ENCODE results near the gene SDCCAG8. TPM values are rescaled to one million over a fixed set of nuclear protein-coding genes. Genes with fewer than 3 reads are reported as not detected.
A peak's percentile ranks its signal among the peaks of the same experiment; 100 is the strongest.

SDCCAG8 gene
- polyA plus RNA-seq, 3 donors = 33.2 to 34.4 (median 33.4) TPM

DNA sequence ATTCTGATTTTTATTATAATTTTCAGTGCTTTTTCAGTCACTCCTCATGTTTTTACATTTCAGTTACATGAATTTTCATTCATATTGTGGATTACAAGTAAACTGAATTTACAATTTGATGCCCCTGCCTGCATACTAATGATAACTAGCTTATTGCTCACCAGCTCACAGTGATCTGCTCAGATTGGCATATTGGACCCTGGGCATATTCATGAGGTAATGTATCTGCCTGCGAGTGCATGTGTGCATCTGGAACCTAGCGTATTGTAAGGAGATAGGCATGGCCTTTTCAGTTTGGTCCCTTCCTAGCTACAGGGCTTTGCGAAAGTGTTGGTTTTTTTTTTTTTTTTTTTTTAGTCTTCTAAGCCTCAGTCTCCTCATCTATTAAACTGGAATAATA lies 213.7 kb downstream of the SDCCAG8 start:
- H2AFZ ChIP-seq (ENCODE audit: insufficient read depth, low read depth, low read length, poor library complexity, severe bottlenecking) = no peak overlapping the region
- Mint-ChIP-seq H3K27me3 (ENCODE audit: low read depth in 3 of 3) (peaks cover 0 to 7% (median 0%) of the 10 kb centered on the region in 3 donors), H3K9me3 (peaks cover 0 to 2% (median 0%) of the 10 kb centered on the region in 7 donors), H3K4me1 (peaks cover 40% of the 10 kb centered on the region), H3K4me3 (no peak overlapping the region), H3K27ac (no peak overlapping the region), H3K36me3 (peaks cover 9 to 16% of the 10 kb centered on the region in 2 donors)
- no peak overlapping the region for H3K4me3 ChIP-seq (replicated peaks in 1 of 3; ENCODE audit: low read depth in 2 of 3, low read length in 3 of 3)
- H3K4me1 ChIP-seq (ENCODE audit: control insufficient read depth in 1 of 2, insufficient read depth in 2 of 2, low read length in 2 of 2) = peaks cover 36 to 40% of the 10 kb centered on the region in 2 donors
- no peak overlapping the region for H3K9ac ChIP-seq (ENCODE audit: insufficient read depth, low read length, poor library complexity, severe bottlenecking)
- H3K9me3 ChIP-seq (replicated peaks in 1 of 2; ENCODE audit: control insufficient read depth in 1 of 2, insufficient read depth in 1 of 2, low read length in 2 of 2) = no peaks in the 10 kb centered on the region
- no peaks in the 10 kb centered on the region for H3K27me3 ChIP-seq (ENCODE audit: control insufficient read depth in 2 of 2, insufficient read depth in 2 of 2, low read length in 2 of 2)
- no peak for DNase-seq
- no peaks in the 10 kb centered on the region for H3K36me3 ChIP-seq (replicated peaks in 1 of 2; ENCODE audit: control insufficient read depth in 1 of 2, insufficient read depth in 2 of 2, low read length in 2 of 2)
- H4K20me1 ChIP-seq (ENCODE audit: insufficient read depth, low read length) = no peaks in the 10 kb centered on the region
- H3K4me2 ChIP-seq (replicated peaks; ENCODE audit: extremely low read depth, low read length, poor library complexity, severe bottlenecking) = no peak overlapping the region
- H3K79me2 ChIP-seq (ENCODE audit: insufficient read depth, low read length) = peaks cover 3% of the 10 kb centered on the region
- intact Hi-C loops (cut with micrococcal nuclease) = no loop called here
- TF ChIP-seq, protein P1, sequence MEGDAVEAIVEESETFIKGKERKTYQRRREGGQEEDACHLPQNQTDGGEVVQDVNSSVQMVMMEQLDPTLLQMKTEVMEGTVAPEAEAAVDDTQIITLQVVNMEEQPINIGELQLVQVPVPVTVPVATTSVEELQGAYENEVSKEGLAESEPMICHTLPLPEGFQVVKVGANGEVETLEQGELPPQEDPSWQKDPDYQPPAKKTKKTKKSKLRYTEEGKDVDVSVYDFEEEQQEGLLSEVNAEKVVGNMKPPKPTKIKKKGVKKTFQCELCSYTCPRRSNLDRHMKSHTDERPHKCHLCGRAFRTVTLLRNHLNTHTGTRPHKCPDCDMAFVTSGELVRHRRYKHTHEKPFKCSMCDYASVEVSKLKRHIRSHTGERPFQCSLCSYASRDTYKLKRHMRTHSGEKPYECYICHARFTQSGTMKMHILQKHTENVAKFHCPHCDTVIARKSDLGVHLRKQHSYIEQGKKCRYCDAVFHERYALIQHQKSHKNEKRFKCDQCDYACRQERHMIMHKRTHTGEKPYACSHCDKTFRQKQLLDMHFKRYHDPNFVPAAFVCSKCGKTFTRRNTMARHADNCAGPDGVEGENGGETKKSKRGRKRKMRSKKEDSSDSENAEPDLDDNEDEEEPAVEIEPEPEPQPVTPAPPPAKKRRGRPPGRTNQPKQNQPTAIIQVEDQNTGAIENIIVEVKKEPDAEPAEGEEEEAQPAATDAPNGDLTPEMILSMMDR (IDR thresholded peaks at IDR 0.05) = no peak
- 90% methylated on average over 1 of the region's 3 CpGs for WGBS (ENCODE audit: insufficient coverage)
- H3K27ac ChIP-seq (ENCODE audit: low read depth in 1 of 2, low read length in 2 of 2) = no peak overlapping the region

DNA sequence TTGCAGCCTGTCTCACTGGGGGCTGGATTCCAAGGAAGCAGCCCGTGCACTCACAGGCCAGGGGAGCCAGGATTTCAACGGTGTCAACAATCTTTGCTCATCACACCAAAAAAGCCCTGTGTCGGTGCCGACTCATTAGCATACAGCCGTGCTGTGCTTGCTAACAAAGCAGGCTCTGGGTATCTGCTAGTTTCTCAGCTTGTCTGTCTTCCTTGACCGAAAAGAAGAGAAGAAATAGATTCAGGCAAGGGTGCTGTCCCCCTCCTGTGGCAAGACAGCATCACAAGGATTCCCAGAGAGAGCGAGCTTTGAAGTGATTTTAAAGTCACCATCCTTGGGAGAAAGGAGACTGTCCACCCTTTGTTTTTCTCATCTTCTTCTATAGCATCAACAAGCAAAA lies 214.7 kb downstream of the SDCCAG8 start:
- H3K4me1 Mint-ChIP-seq = peaks cover 40% of the 10 kb centered on the region
- H3K4me3 Mint-ChIP-seq = no peak overlapping the region
- 84% methylated on average over 4 of the region's 7 CpGs for WGBS (ENCODE audit: insufficient coverage)
- TF ChIP-seq, protein P1 (IDR thresholded peaks at IDR 0.05) = no peak
- Histone ChIP-seq H3K79me2 (ENCODE audit: insufficient read depth, low read length) (peaks cover 10% of the 10 kb centered on the region), H3K4me3 (replicated peaks in 1 of 3; ENCODE audit: low read depth in 2 of 3, low read length in 3 of 3) (no peak overlapping the region), H3K9ac (ENCODE audit: insufficient read depth, low read length, poor library complexity, severe bottlenecking) (no peak overlapping the region), H3K27ac (ENCODE audit: low read depth in 1 of 2, low read length in 2 of 2) (peak overlapping the region in 1 of 2 donors; percentile 65), H3K36me3 (replicated peaks in 1 of 2; ENCODE audit: control insufficient read depth in 1 of 2, insufficient read depth in 2 of 2, low read length in 2 of 2) (no peaks in the 10 kb centered on the region), H3K27me3 (ENCODE audit: control insufficient read depth in 2 of 2, insufficient read depth in 2 of 2, low read length in 2 of 2) (no peaks in the 10 kb centered on the region), H2AFZ (ENCODE audit: insufficient read depth, low read depth, low read length, poor library complexity, severe bottlenecking) (peak overlapping the region; percentile 53), H3K4me1 (ENCODE audit: control insufficient read depth in 1 of 2, insufficient read depth in 2 of 2, low read length in 2 of 2) (peaks cover 36 to 40% of the 10 kb centered on the region in 2 donors), H3K4me2 (replicated peaks; ENCODE audit: extremely low read depth, low read length, poor library complexity, severe bottlenecking) (peak overlapping the region; percentile 73), H4K20me1 (ENCODE audit: insufficient read depth, low read length) (no peaks in the 10 kb centered on the region), H3K9me3 (replicated peaks in 1 of 2; ENCODE audit: control insufficient read depth in 1 of 2, insufficient read depth in 1 of 2, low read length in 2 of 2) (no peaks in the 10 kb centered on the region)
- DNase-seq = no peak
- peaks cover 6 to 22% of the 10 kb centered on the region in 2 donors for H3K36me3 Mint-ChIP-seq
- peak overlapping the region in 3 of 7 donors; percentile 8 to 92 (median 26) for H3K27ac Mint-ChIP-seq
- H3K9me3 Mint-ChIP-seq = no peaks in the 10 kb centered on the region
- intact Hi-C loops (cut with micrococcal nuclease) = loop anchor here in 1 of 2 donors (10.0 kb wide), 3 partner anchors 186 to 574 kb away; no protein-coding TSS in a partner anchor
- H3K27me3 Mint-ChIP-seq (ENCODE audit: low read depth in 3 of 3) = peaks cover 0 to 7% (median 0%) of the 10 kb centered on the region in 3 donors

Measured in CD14-positive monocyte (primary cell).